Smooth muscle cell of the brain vasculature (primary cell): Measurements from ENCODE around the gene DRD1.
"Not testable (repeated sequence)": the region's sequence is repeated elsewhere in the genome, so short reads cannot be mapped to it uniquely, and the experiment has no call there.

Experiments used
- DNase-seq: peaks from one replicate; pipeline ENCODE4 v3.0.0-alpha.2; 2012; ENCODE audit warnings: low read depth, low spot score

Gene DRD1

DNA sequence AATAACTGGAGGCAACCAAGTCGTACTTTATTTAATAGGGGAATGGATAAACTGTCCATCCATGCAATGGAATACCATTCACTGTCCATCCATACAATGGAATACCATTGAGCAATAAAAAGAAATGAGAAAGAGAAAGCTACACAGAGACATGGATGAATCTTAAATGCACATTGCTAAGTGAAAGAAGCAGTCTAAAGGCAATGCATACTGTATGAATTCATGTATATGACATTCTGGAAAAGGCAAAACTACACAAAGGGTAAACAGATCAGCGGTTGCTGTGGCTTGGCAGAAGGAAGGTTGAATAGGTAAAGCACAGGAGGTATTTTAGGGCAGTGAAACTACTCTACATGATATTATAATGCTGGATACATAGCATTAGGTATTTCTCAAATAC lies 16.2 kb downstream of the DRD1 start:
- DNase-seq = no peak

DNA sequence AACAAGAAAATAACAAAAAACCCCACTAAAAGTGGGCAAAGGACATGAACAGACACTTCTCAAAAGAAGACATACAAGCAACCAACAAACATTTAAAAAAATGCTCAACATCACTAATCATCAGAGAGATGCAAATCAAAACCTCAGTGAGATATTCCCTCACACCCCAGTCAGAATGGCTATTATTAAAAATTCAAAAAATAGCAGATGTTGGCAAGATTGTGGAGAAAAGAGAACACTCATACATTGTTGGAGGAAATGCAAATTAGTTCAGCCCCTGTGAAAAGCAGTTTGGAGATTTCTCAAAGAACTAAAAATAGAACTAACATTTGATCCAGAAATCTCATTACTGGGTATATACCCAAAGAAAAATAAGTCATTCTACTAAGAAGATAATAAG lies 19.4 kb downstream of the DRD1 start:
- not testable (repeated sequence) for DNase-seq

DNA sequence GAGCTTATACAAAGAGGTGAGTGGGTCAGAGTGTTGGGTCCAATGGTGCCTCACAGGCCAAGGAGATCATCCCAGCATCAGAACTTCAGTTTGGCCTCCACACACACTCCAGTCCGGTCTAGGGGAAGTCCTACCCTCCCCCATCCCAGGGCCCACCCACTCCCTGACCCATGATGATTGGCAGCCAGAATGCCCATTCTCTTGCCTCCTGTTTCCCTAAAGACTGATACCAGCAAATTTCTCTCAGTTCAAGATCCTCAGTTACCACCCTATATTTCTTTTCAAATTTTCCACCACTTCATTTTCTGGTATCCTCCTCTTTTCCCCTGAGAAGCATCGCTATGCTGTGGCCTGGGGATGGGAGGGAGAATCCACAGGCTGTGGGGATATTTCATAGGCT lies 21.9 kb downstream of the DRD1 start:
- DNase-seq = no peak

DNA sequence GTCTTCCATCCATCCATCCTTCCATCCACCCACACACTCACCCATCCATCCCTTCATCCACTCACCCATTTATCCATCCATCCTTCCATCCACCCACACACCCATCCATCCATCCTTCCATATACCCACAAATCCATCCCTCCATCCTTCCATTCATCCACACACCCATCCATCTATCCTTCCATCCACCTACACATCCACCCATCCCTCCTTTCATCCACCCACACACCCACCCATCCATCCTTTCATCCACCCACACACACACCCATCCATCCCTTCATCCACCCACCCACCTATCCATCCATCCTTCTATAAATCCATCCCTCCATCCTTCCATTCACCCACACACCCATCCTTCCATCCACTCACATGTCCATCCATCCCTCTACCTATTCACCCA lies 23.6 kb downstream of the DRD1 start:
- no peak for DNase-seq

DNA sequence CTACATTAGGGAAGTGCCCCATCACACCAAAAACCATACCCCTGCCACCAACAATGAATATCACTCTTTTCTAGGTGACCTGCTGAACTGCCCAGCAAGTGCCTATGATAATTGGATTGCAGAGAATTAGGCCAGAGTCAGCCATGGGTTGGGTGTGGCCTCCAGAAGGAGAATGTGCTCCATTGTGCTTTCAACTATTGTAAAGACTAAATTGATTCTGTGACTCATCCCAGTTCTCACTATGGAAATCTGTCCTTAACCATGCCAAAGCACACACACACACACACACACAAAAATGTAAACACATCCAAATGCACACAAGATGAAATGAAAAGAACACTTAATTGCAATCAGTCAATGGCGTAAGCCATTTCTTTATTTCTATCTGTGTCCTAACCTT lies 25.7 kb downstream of the DRD1 start:
- no peak for DNase-seq

DNA sequence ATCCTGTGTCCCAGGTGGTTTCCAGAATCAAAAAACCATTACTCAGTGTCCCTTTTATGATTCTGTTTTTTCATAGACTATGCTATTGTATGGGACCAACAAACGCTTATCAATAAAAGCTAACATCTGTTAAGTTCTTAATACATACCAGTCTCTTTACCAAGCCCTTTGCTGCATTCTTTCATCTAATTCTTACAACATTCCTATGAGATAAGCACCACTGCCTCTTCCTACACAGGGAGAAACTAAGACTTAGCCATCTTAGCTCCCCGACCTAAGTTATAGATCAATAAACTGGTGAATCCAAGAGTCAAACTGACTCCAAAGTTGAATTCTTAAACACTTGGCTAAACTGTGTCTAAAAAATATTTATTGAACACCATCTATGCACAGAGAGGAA lies 26.6 kb downstream of the DRD1 start:
- no peak for DNase-seq

DNA sequence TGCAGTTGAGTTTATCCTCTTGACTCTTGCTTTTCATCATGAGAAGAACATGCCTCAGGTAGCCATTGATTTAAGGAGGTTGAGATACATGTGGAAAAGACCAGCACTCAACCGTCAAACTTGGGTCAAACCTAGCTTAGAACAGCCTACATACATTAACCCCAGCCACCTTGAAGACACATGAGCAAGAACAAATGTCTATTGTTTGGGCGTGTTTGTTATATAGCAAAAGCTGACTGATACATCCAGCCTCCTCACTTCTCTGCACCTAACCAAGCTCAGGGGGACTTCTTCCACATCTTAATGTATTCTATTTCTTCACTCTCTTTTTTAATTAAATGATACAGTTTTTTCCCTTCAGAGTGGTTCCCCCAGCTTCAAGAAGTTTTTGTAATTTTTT lies 28.7 kb downstream of the DRD1 start:
- no peak for DNase-seq

DNA sequence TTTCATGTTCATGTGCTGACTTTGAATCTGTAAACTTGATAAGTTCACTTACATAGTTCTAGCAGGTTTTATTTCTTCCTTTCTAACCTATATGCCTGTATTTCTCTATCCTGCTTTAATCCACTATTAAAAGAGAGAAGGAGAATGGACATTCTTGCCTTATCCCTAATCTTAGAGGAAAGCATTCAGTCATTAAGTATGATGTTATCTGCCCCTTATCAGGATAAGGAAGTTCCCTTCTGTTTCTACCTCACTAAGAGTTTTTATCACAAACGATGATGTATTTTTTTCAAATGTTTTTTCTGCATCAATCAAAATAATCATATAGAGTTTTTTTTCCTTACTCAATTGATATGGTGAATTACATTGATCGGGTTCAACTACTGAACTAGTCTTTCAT lies 33.1 kb downstream of the DRD1 start:
- no peak for DNase-seq

DNA sequence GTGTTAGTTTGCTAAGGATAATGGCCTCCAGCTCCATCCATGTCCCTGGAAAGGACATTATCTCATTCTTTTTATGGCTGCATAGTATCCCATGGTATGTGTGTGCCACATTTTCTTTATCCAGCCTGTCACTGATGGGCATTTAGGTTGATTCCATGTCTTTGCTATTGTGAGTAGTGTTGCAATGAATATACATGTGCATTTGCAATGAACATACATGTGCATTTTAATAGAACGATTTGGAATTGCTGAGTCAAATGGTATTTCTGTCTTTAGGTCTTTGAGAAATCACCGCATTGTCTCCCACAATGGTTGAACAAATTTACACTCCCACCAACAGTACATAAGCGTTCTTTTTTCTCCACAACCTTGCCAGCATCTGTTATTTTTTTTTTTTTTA lies 37.7 kb downstream of the DRD1 start:
- DNase-seq = no peak

DNA sequence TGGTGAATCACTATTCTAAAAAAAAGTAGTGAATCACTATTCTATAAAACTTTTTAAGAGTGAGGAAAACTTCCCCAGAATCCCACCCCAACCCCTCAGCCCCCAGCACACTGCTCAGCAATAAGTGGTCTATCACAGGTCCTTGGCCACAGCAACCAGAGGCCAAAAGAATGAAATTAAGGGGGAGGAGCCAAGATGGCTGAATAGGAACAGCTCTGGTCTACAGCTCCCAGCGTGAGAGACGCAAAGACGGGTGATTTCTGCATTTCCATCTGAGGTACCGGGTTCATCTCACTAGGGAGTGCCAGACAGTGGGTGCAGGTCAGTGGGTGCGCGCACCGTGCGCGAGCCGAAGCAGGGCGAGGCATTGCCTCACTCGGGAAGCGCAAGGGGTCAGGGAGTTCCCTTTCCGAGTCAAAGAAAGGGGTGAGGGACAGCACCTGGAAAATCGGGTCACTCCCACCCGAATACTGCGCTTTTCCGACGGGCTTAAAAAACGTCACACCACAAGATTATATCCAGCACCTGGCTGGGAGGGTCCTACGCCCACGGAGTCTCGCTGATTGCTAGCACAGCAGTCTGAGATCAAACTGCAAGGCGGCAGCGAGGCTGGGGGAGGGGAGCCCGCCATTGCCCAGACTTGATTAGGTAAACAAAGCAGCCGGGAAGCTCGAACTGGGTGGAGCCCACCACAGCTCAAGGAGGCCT lies 46.2 kb downstream of the DRD1 start:
- not testable (repeated sequence) for DNase-seq

DNA sequence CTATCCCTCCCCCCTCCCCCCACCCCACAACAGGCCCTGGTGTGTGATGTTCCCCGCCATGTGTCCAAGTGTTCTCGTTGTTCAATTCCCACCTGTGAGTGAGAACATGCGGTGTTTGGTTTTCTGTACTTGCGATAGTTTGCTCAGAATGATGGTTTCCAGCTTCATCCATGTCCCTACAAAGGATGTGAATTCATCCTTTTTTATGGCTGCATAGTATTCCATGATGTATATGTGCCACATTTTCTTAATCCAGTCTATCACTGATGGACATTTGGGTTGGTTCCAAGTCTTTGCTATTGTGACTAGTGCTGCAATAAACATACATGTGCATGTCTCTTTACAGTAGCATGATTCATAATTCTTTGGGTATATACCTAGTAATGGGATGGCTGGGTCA lies 48.6 kb downstream of the DRD1 start:
- not testable (repeated sequence) for DNase-seq

DNA sequence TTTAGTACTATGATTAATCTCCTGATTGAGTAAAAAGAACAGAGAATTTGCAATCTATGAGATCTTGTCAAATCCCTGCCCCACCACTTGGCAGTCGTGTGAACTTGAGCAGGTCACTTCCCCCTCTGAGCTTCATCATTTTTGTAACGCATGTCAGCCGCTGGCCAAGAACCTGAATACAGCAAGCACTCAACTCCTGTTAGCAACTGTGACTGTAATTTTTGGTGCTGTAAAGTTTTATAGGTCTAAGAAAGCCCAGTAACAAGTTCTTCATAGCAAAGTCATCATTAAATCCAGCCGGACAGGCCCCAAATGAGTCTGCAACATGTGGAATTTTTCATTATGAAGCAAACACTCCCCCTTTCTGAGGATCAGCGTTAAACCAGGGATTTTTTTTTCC lies 49.4 kb downstream of the DRD1 start:
- no peak for DNase-seq

DNA sequence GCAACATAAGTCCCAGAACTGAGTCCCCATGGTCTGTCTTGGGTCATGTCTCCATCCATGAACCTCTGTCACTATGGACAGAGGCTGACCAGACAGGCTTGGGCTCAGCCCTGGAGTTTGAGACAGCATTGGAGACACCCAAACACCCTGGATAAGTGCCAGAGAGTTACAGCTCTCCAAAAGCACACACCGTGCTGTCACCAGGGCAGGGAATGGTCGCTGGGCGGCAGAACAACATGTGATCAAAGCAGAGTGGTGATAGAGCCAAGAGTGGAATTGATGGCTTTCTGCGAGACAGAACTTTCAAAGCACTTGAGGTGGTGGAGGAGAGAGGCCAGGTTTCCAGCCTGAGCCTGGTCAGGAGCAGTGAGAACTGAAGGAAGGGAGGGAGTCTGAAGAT lies 50.1 kb downstream of the DRD1 start:
- DNase-seq = no peak

DNA sequence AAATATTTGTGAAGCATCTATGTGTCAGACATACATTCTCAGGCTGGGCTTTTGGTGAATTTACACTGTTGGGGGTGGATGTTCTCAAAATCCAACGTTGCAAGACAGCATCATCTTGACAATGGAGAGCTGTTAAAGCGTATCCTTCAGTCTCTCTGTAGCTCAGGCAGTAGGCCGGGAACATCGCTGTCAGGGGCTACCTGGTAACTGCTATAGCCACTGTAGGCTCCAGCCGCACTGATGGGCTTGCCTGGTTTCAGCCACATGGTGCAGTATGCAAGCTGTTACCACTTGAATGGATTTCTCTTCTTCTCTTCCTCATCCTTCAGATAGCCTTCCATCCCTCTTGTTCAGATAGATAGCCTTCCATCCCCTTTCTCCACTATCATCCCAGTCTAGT lies 51.7 kb downstream of the DRD1 start:
- DNase-seq = no peak

DNA sequence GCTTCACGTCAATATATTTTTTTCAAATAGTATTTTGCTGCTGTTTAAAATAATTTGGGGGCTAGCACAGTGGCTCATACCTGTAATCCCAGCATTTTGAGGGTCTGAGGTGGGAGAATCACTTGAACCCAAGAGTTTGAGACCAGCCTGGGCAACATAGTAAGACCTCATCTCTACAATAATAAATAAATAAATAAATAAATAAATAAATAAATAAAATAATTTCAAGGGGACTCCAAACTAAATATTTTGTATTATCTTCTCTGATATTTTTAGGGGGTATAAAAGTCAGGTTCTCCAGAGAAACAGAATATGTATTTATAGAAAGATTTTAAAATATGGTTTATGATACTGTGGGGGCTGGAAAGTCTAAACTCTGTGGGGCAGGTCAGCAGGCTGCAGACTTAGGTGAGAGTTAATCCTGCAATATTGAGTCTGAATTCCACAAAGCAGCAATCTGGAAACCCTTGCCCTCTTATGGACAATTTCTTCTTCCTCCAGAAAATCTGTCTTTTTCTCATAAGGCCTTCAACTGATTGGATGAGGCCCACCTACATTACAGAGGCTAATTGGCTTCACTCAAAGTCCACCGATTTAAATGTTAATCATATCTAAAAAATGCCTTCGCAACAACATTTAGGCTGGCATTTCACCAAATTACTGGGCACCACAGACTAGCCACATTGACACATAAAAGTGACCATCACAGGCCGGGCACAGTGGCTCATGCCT lies 53.5 kb downstream of the DRD1 start:
- no peak for DNase-seq
